ENCODE data around the gene AJM1.

DNA sequence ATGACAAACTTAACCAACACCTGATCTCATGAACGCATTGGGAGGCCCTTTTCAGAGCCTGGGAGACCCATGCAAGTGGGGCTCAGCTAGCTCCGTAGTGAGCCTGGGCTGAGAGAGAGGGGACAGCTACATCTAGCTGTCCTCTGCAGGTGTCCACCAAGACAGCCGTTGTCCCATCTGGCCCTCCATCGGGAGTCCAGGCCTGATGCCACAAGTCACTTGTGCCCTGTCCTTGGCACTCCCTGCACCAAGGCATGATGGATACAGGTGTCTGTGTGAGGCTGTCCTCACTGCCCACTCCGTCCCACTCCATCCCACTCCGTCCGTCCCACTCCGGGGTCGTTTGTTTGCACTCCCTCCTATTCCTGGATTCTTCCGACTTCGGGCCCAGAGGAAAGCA, 26.4 kb downstream of the AJM1 start:
- TF ChIP-seq, protein P1, sequence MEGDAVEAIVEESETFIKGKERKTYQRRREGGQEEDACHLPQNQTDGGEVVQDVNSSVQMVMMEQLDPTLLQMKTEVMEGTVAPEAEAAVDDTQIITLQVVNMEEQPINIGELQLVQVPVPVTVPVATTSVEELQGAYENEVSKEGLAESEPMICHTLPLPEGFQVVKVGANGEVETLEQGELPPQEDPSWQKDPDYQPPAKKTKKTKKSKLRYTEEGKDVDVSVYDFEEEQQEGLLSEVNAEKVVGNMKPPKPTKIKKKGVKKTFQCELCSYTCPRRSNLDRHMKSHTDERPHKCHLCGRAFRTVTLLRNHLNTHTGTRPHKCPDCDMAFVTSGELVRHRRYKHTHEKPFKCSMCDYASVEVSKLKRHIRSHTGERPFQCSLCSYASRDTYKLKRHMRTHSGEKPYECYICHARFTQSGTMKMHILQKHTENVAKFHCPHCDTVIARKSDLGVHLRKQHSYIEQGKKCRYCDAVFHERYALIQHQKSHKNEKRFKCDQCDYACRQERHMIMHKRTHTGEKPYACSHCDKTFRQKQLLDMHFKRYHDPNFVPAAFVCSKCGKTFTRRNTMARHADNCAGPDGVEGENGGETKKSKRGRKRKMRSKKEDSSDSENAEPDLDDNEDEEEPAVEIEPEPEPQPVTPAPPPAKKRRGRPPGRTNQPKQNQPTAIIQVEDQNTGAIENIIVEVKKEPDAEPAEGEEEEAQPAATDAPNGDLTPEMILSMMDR (IDR thresholded peaks at IDR 0.05), result no peak
- no peak for TF ChIP-seq POLR2A (IDR thresholded peaks at IDR 0.05)
